ENCODE results near the gene TCF15. TPM values are rescaled to one million over a fixed set of nuclear protein-coding genes. Genes with fewer than 3 reads are reported as not detected.

Gene TCF15
- total and polyA plus RNA-seq, 2 of the 13 experiments (the other 11 are each of a cell fraction or from before 2014, with no cell fraction given): not detected

GRCh38 chr20:591941-592340 is 18.2 kb downstream of the TCF15 start (continued):
- TF ChIP-seq CEBPZ (IDR thresholded peaks at IDR 0.05; ENCODE audit: low read length): no peak
- no peak for TF ChIP-seq RBFOX2 (IDR thresholded peaks at IDR 0.05; ENCODE audit: low read depth, low read length)
- TF ChIP-seq KLF16 (CRISPR knock-in tag; IDR thresholded peaks at IDR 0.05): no peak
- TF ChIP-seq SETDB1 (CRISPR knock-in tag; IDR thresholded peaks at IDR 0.05; ENCODE audit: borderline replicate concordance): no peak
- TF ChIP-seq GZF1 (CRISPR knock-in tag; IDR thresholded peaks at IDR 0.05): no peak
- no peak for TF ChIP-seq JDP2 (CRISPR knock-in tag; IDR thresholded peaks at IDR 0.05; ENCODE audit: borderline replicate concordance)
- TF ChIP-seq, protein P1, sequence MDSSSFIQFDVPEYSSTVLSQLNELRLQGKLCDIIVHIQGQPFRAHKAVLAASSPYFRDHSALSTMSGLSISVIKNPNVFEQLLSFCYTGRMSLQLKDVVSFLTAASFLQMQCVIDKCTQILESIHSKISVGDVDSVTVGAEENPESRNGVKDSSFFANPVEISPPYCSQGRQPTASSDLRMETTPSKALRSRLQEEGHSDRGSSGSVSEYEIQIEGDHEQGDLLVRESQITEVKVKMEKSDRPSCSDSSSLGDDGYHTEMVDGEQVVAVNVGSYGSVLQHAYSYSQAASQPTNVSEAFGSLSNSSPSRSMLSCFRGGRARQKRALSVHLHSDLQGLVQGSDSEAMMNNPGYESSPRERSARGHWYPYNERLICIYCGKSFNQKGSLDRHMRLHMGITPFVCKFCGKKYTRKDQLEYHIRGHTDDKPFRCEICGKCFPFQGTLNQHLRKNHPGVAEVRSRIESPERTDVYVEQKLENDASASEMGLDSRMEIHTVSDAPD (CRISPR knock-in tag; IDR thresholded peaks at IDR 0.05): no peak
- TF ChIP-seq, protein P2, sequence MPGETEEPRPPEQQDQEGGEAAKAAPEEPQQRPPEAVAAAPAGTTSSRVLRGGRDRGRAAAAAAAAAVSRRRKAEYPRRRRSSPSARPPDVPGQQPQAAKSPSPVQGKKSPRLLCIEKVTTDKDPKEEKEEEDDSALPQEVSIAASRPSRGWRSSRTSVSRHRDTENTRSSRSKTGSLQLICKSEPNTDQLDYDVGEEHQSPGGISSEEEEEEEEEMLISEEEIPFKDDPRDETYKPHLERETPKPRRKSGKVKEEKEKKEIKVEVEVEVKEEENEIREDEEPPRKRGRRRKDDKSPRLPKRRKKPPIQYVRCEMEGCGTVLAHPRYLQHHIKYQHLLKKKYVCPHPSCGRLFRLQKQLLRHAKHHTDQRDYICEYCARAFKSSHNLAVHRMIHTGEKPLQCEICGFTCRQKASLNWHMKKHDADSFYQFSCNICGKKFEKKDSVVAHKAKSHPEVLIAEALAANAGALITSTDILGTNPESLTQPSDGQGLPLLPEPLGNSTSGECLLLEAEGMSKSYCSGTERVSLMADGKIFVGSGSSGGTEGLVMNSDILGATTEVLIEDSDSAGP (CRISPR knock-in tag; IDR thresholded peaks at IDR 0.05; ENCODE audit: borderline replicate concordance): no peak
- no peak for TF ChIP-seq ZNF891 (CRISPR knock-in tag; IDR thresholded peaks at IDR 0.05)
- no peak for TF ChIP-seq HNF1A (IDR thresholded peaks at IDR 0.05; ENCODE audit: low read depth)
- TF ChIP-seq HNF1A (CRISPR knock-in tag; IDR thresholded peaks at IDR 0.05; ENCODE audit: borderline replicate concordance): no peak

All from HepG2 (cell line).